ENCODE measurements around the gene RNF8.

RNF8 gene

GRCh38 chr6:37357288-37357687 is 3.5 kb downstream of the RNF8 start:
- Histone ChIP-seq H3K4me3 (no peak overlapping the region), H3K27me3 (no peaks in the 10 kb centered on the region), H3K36me3 (peaks cover 0 to 18% (median 5%) of the 10 kb centered on the region in 3 donors), H3K4me1 (peaks cover 0 to 18% (median 9%) of the 10 kb centered on the region in 4 donors), H3K27ac (no peak overlapping the region), H3K9me3 (no peaks in the 10 kb centered on the region)
- no peak for TF ChIP-seq CTCF (IDR thresholded peaks at IDR 0.05)
- DNase-seq: no peak
- intact Hi-C loops (cut with DNase I; ENCODE audit: low total_unique reads): no loop called here

GRCh38 chr6:37357860-37358259 is 4.1 kb downstream of the RNF8 start:
- intact Hi-C loops (cut with DNase I; ENCODE audit: low total_unique reads): no loop called here
- H3K27ac ChIP-seq: no peak overlapping the region

GRCh38 chr6:37359039-37359438 is 5.3 kb downstream of the RNF8 start:
- intact Hi-C loops (cut with DNase I; ENCODE audit: low total_unique reads): no loop called here
- no peak for DNase-seq
- H3K27ac ChIP-seq: no peak overlapping the region
- H3K4me3 ChIP-seq: no peak overlapping the region
- peaks cover 0 to 27% (median 5%) of the 10 kb centered on the region in 3 donors for H3K36me3 ChIP-seq
- no peaks in the 10 kb centered on the region for H3K9me3 ChIP-seq
- H3K4me1 ChIP-seq: peaks cover 0 to 18% (median 9%) of the 10 kb centered on the region in 4 donors
- TF ChIP-seq CTCF (IDR thresholded peaks at IDR 0.05): no peak
- no peaks in the 10 kb centered on the region for H3K27me3 ChIP-seq

More at GRCh38 chr6:37357860-37358259, 4.1 kb downstream of the RNF8 start:
- H3K4me3 ChIP-seq: no peak overlapping the region
- H3K36me3 ChIP-seq: peaks cover 0 to 23% (median 5%) of the 10 kb centered on the region in 3 donors
- TF ChIP-seq CTCF (IDR thresholded peaks at IDR 0.05): no peak
- no peak for DNase-seq
- no peaks in the 10 kb centered on the region for H3K27me3 ChIP-seq
- no peaks in the 10 kb centered on the region for H3K9me3 ChIP-seq
- peaks cover 0 to 18% (median 9%) of the 10 kb centered on the region in 4 donors for H3K4me1 ChIP-seq

- peaks cover 0 to 14% (median 2%) of the 10 kb centered on the region in 4 donors for H3K4me1 ChIP-seq
- no peak overlapping the region for H3K27ac ChIP-seq
- intact Hi-C loops (cut with DNase I; ENCODE audit: low total_unique reads): no loop called here
- no peaks in the 10 kb centered on the region for H3K27me3 ChIP-seq
- peaks cover 0 to 38% (median 5%) of the 10 kb centered on the region in 3 donors for H3K36me3 ChIP-seq
- H3K4me3 ChIP-seq: no peak overlapping the region
- no peak for TF ChIP-seq CTCF (IDR thresholded peaks at IDR 0.05)
- H3K9me3 ChIP-seq: no peaks in the 10 kb centered on the region
- no peak for DNase-seq
Observed at GRCh38 chr6:37362101-37362828, 8.5 kb downstream of the RNF8 start.

GRCh38 chr6:37365791-37366190 is 12.0 kb downstream of the RNF8 start:
- H3K27ac ChIP-seq: no peak overlapping the region

More at GRCh38 chr6:37365791-37366190, 12.0 kb downstream of the RNF8 start:
- intact Hi-C loops (cut with DNase I; ENCODE audit: low total_unique reads): no loop called here
- DNase-seq: no peak
- Histone ChIP-seq H3K36me3 (peaks cover 13 to 56% (median 19%) of the 10 kb centered on the region in 3 donors), H3K4me3 (no peak overlapping the region), H3K4me1 (peaks cover 0 to 27% (median 5%) of the 10 kb centered on the region in 4 donors), H3K9me3 (no peaks in the 10 kb centered on the region), H3K27me3 (no peaks in the 10 kb centered on the region)
- TF ChIP-seq CTCF (IDR thresholded peaks at IDR 0.05): no peak

Measured in tibial artery (tissue), 4 donors.